GM12878 (cell line): ENCODE results near the gene HID1. TPM values are rescaled to one million over a fixed set of nuclear protein-coding genes. Genes with fewer than 3 reads are reported as not detected.

Experiments used
- ATAC-seq: fragments of 200-7000 bp; cut with Tn5 transposase; 3 replicates; pipeline ENCODE4 v1.9.1; 2020; ENCODE audit warnings: mild to moderate bottlenecking, moderate library complexity
- BruUV-seq: library from RNA; stranded (reverse); fragments of 400-500 nt; replicated peaks from 2 replicates; lab custom pipeline; 2021; lab: Mats Ljungman, UMichigan
- CTCF ChIA-PET: fragments of 300-600 bp; sonication (Branson Sonifier 250); formaldehyde crosslinking; extraction: SDS; loops from one replicate; lab custom pipeline; 2021; ENCODE audit warnings: inconsistent platforms; lab: Yijun Ruan, JAX
- POLR2A ChIA-PET: fragments of 350-600 bp; formaldehyde crosslinking; extraction: SDS; loops from one replicate; lab custom pipeline; 2021; ENCODE audit warnings: inconsistent platforms; lab: Charles Lee
- RAD21 ChIA-PET: fragments of 300-600 bp; sonication (Branson Sonifier 250); formaldehyde crosslinking; loops from one replicate; lab custom pipeline; 2023; ENCODE audit warnings: antibody characterized with exemption; ENCODE audit not compliant: unreplicated experiment; lab: Charles Lee
- SMC1A ChIA-PET: fragments of 300-600 bp; sonication (Branson Sonifier 250); formaldehyde crosslinking; loops from one replicate; lab custom pipeline; 2023; ENCODE audit not compliant: unreplicated experiment, uncharacterized antibody; lab: Charles Lee
- DNase-seq: peaks from one replicate; pipeline ENCODE4 v3.0.0-alpha.2; 2011; ENCODE audit warnings: low read depth, low spot score
- FAIRE-seq: peaks from 3 replicates; lab custom pipeline; 2011; peaks lifted over from hg19 to GRCh38; lab: Jason Lieb, UNC
- H2AFZ ChIP-seq: 2 replicates; pipeline ENCODE4 v1.6.0; 2011; ENCODE audit warnings: low read depth, low read length, control low read depth; ENCODE audit not compliant: control insufficient read depth
- H3K27ac ChIP-seq: 2 replicates; pipeline ENCODE4 v1.5.1; 2011; ENCODE audit warnings: control low read depth; ENCODE audit not compliant: control insufficient read depth, insufficient read depth
- H3K27me3 ChIP-seq, 2 experiments: replicated peaks in 1 of 2; 2 replicates each; pipeline versions ENCODE4 v1.6.0 to v1.6.1; 2011; ENCODE audit warnings: low read length in 1 of 2; ENCODE audit not compliant: control insufficient read depth in 2 of 2, insufficient read depth in 2 of 2
- H3K36me3 ChIP-seq, 2 experiments: 2 replicates each; pipeline ENCODE4 v1.5.1; 2011; ENCODE audit warnings: low read length in 1 of 2; ENCODE audit not compliant: control insufficient read depth in 2 of 2, insufficient read depth in 2 of 2
- H3K4me1 ChIP-seq: 2 replicates; pipeline ENCODE4 v1.6.1; 2011; ENCODE audit warnings: mild to moderate bottlenecking, low read length, moderate library complexity, mixed read lengths; ENCODE audit not compliant: control insufficient read depth, insufficient read depth
- H3K4me2 ChIP-seq: 2 replicates; pipeline ENCODE4 v1.6.0; 2011; ENCODE audit warnings: control low read depth; ENCODE audit not compliant: control insufficient read depth, insufficient read depth
- H3K4me3 ChIP-seq: fragments of 200-600 bp; sonication (generic); 2 replicates; pipeline ENCODE4 v1.5.1; 2016
- H3K79me2 ChIP-seq: 2 replicates; pipeline ENCODE4 v1.6.0; 2011; ENCODE audit warnings: low read length; ENCODE audit not compliant: control insufficient read depth, insufficient read depth
- H3K9ac ChIP-seq: 2 replicates; pipeline ENCODE4 v1.8.0; 2011; ENCODE audit warnings: low read length, control low read depth, mixed read lengths; ENCODE audit not compliant: control insufficient read depth, insufficient read depth
- H3K9me3 ChIP-seq: replicated peaks from 3 replicates; pipeline ENCODE4 v1.5.1; 2011; ENCODE audit warnings: mild to moderate bottlenecking, low read length; ENCODE audit not compliant: control insufficient read depth, insufficient read depth
- H4K20me1 ChIP-seq: 2 replicates; pipeline ENCODE4 v1.6.0; 2011; ENCODE audit not compliant: control insufficient read depth, insufficient read depth
- EZH2 ChIP-seq: IDR thresholded peaks from 2 replicates; pipeline ENCODE4 v1.6.1; 2012; ENCODE audit warnings: low read depth, mild to moderate bottlenecking, control low read depth, inconsistent platforms, low read length, borderline replicate concordance; ENCODE audit not compliant: control insufficient read depth
- MEF2A ChIP-seq: IDR thresholded peaks from 2 replicates; pipeline ENCODE4 v1.6.1; 2011; ENCODE audit warnings: low read depth, mild to moderate bottlenecking, low read length, moderate library complexity; ENCODE audit not compliant: insufficient read depth
- WGBS: methylation state at CpG from one replicate; pipeline ENCODE4 v1.1.6; 2016; ENCODE audit warnings: low lambda C conversion rate; ENCODE audit not compliant: insufficient replicate concordance, insufficient coverage; ENCODE audit errors: missing lambda C conversion rate; 5-methylcytosine and 5-hydroxymethylcytosine counted together
- in situ Hi-C: fragments of 300-500 bp; cut with MboI; formaldehyde crosslinking; loops from 9 replicates; pipeline ENCODE4 v1.14.3; 2018; ENCODE audit warnings: mixed read lengths
- intact Hi-C: fragments of 100-400 bp; cut with micrococcal nuclease; formaldehyde crosslinking; loops from one replicate; pipeline ENCODE4 v1.14.2; 2022; ENCODE audit not compliant: unreplicated experiment
- polyA plus RNA-seq, 11 experiments: library from polyadenylated mRNA; depleted of rRNA in 4 of 11; unstranded in 6 of 11; stranded (reverse) in 5 of 11; fragments of >200 nt; fragmentation: Nextera tagmentation in 4 of 11; fragmentation: Illumina TruSeq in 1 of 11; extraction: Ambion mirVana in 4 of 11; extraction: Trizol in 1 of 11; gene quantifications; 1 replicate in 1 of 11; 2 replicates in 10 of 11; pipeline versions ENCODE4 v1.2.1 to v1.2.3, GENCODE V29; 2011 to 2016; ENCODE audit warnings: inconsistent platforms in 2 of 11, missing spikeins in 2 of 11, low read depth in 1 of 11
- total RNA-seq, 4 experiments: library from RNA; depleted of rRNA in 3 of 4; stranded (reverse); fragments of >200 nt in 3 of 4; fragmentation: Illumina TruSeq in 1 of 4; extraction: Trizol in 1 of 4; gene quantifications; 2 replicates each; pipeline versions ENCODE4 v1.2.1 to v1.2.3, GENCODE V29; 2013 to 2021
- TF ChIP-seq, protein P1 (sequence below): fragments of 450-650 bp; IDR thresholded peaks from 2 replicates; pipeline ENCODE4 v1.6.1; 2018; ENCODE audit warnings: mild to moderate bottlenecking, low read depth, moderate library complexity; ENCODE audit not compliant: partially characterized antibody
- TF ChIP-seq, protein P2 (sequence below): fragments of 450-650 bp; IDR thresholded peaks from 2 replicates; pipeline ENCODE4 v1.6.1; 2017; ENCODE audit warnings: mild to moderate bottlenecking, low read depth, inconsistent platforms; ENCODE audit not compliant: poor library complexity, severe bottlenecking
- TF ChIP-seq, protein P3 (sequence below): IDR thresholded peaks from 2 replicates; pipeline ENCODE4 v1.6.1; 2011; ENCODE audit warnings: low read depth, low read length, improper control_type of control experiment, borderline replicate concordance

HID1 gene
- total and polyA plus RNA-seq, 10 of the 15 experiments (the other 5 are each of a cell fraction or from before 2014, with no cell fraction given) = 0.04 to 0.77 (median 0.32) TPM; not detected in 2

DNA sequence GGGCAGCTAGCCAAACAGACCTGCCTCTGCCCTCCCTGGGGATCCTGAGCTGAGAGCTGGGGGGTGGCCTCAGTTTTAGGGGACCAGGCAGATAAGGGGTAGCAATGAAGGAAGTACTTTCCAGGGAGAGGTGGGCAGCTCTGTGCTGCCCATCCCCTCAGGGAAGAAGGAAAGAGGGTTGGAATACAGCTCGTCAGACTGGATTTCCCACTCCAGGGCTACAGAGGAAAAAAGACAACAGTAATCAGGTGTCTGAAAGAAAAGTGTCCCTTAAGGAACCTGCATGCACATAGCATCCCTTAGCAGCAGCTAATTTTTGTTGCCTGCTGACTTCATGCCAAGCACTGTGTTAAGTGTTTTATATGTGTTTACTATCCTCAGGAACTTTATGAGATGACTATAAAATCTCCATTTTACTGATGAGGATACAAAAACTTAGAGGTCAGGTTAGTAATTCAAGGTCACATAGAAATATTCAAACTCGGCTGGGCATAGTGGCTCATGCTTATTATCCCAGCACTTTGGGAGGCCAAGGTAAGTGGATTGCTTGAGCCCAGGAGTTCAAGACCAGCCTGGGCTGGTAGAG, 36.7 kb upstream of the HID1 start:
- Histone ChIP-seq H3K4me2 (no peak overlapping the region), H3K27ac (no peak overlapping the region), H3K9me3 (no peaks in the 10 kb centered on the region), H3K4me3 (no peak overlapping the region), H3K9ac (no peak overlapping the region), H3K79me2 (peaks cover 11% of the 10 kb centered on the region), H2AFZ (no peak overlapping the region), H3K36me3 (no peaks in the 10 kb centered on the region), H4K20me1 (no peaks in the 10 kb centered on the region), H3K4me1 (peaks cover 8% of the 10 kb centered on the region), H3K27me3 (no peaks in the 10 kb centered on the region; a peak in 1 of 4 replicates)
- 44% methylated on average over 2 of the region's 2 CpGs for WGBS
- BruUV-seq = no TSS peak
- ChIA-PET POLR2A (interaction anchor here (0.7 kb wide), 1 partner anchor 10 kb away, joined by 3 read pairs; no protein-coding TSS in a partner anchor), SMC1A (interaction anchor here (1.5 to 4.1 kb wide), 2 partner anchors 15 to 48 kb away, joined by 5 to 20 read pairs; no protein-coding TSS in a partner anchor), CTCF (interaction anchor here (1.3 to 6.2 kb wide), 4 partner anchors 23 to 84 kb away, joined by 3 to 56 read pairs (median 3); no protein-coding TSS in a partner anchor), RAD21 (interaction anchor here (0.7 to 5.4 kb wide), 4 partner anchors 23 to 105 kb away, joined by 3 to 35 read pairs (median 4); no protein-coding TSS in a partner anchor)
- TF ChIP-seq, protein P1, sequence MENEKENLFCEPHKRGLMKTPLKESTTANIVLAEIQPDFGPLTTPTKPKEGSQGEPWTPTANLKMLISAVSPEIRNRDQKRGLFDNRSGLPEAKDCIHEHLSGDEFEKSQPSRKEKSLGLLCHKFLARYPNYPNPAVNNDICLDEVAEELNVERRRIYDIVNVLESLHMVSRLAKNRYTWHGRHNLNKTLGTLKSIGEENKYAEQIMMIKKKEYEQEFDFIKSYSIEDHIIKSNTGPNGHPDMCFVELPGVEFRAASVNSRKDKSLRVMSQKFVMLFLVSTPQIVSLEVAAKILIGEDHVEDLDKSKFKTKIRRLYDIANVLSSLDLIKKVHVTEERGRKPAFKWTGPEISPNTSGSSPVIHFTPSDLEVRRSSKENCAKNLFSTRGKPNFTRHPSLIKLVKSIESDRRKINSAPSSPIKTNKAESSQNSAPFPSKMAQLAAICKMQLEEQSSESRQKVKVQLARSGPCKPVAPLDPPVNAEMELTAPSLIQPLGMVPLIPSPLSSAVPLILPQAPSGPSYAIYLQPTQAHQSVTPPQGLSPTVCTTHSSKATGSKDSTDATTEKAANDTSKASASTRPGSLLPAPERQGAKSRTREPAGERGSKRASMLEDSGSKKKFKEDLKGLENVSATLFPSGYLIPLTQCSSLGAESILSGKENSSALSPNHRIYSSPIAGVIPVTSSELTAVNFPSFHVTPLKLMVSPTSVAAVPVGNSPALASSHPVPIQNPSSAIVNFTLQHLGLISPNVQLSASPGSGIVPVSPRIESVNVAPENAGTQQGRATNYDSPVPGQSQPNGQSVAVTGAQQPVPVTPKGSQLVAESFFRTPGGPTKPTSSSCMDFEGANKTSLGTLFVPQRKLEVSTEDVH = no peak
- TF ChIP-seq, protein P2, sequence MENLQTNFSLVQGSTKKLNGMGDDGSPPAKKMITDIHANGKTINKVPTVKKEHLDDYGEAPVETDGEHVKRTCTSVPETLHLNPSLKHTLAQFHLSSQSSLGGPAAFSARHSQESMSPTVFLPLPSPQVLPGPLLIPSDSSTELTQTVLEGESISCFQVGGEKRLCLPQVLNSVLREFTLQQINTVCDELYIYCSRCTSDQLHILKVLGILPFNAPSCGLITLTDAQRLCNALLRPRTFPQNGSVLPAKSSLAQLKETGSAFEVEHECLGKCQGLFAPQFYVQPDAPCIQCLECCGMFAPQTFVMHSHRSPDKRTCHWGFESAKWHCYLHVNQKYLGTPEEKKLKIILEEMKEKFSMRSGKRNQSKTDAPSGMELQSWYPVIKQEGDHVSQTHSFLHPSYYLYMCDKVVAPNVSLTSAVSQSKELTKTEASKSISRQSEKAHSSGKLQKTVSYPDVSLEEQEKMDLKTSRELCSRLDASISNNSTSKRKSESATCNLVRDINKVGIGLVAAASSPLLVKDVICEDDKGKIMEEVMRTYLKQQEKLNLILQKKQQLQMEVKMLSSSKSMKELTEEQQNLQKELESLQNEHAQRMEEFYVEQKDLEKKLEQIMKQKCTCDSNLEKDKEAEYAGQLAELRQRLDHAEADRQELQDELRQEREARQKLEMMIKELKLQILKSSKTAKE = no peak
- no peak for TF ChIP-seq MEF2A
- TF ChIP-seq, protein P3, sequence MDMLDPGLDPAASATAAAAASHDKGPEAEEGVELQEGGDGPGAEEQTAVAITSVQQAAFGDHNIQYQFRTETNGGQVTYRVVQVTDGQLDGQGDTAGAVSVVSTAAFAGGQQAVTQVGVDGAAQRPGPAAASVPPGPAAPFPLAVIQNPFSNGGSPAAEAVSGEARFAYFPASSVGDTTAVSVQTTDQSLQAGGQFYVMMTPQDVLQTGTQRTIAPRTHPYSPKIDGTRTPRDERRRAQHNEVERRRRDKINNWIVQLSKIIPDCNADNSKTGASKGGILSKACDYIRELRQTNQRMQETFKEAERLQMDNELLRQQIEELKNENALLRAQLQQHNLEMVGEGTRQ = no peak
- no peak for TF ChIP-seq EZH2
- no peak for ATAC-seq
- no peak for DNase-seq
- no peak for FAIRE-seq
- intact Hi-C loops (no loop called here), in situ Hi-C loops (no loop called here)
